K562 (cell line): ENCODE measurements around the gene NUAK1.

Experiments
- CHD4 ChIP-seq: fragments of 200-600 bp; sonication (generic); IDR thresholded peaks from 3 replicates; pipeline ENCODE4 v1.6.1; 2012; ENCODE audit warnings: low read depth, mild to moderate bottlenecking, mixed read lengths, low read length, inconsistent platforms; ENCODE audit not compliant: insufficient read depth, insufficient replicate concordance, poor library complexity, severe bottlenecking
- CTCF ChIP-seq, 3 experiments: IDR thresholded peaks in 2 of 3; conservative IDR thresholded peaks in 1 of 3; 2 replicates each; pipeline ENCODE4 v1.5.1; 2011 to 2012; ENCODE audit warnings: low read length in 3 of 3, mild to moderate bottlenecking in 3 of 3, control low read depth in 2 of 3, improper control_type of control experiment in 1 of 3, inconsistent platforms in 1 of 3, low read depth in 1 of 3, mixed read lengths in 1 of 3, moderate library complexity in 1 of 3; ENCODE audit not compliant: insufficient read depth in 2 of 3
- EZH2 ChIP-seq: IDR thresholded peaks from 2 replicates; pipeline ENCODE4 v1.6.1; 2012; ENCODE audit warnings: low read depth, mild to moderate bottlenecking, inconsistent platforms, low read length, borderline replicate concordance
- JUN ChIP-seq, 2 experiments: sonication (generic) in 1 of 2; formaldehyde crosslinking in 1 of 2; IDR thresholded peaks; 2 replicates each; pipeline versions ENCODE4 v1.6.1 to v1.8.0; 2012 to 2022; ENCODE audit warnings: borderline replicate concordance in 2 of 2, mild to moderate bottlenecking in 2 of 2, improper control_type of control experiment in 1 of 2, low read depth in 1 of 2, low read length in 1 of 2, missing genetic modification reagents in 1 of 2
- JUNB ChIP-seq: fragments of 450-650 bp; formaldehyde crosslinking; conservative IDR thresholded peaks from 2 replicates; pipeline ENCODE4 v1.4.0; 2020; ENCODE audit warnings: mild to moderate bottlenecking
- MXI1 ChIP-seq: IDR thresholded peaks from 2 replicates; pipeline ENCODE4 v1.6.1; 2011; ENCODE audit warnings: low read depth, mild to moderate bottlenecking, improper control_type of control experiment, low read length
- PRMT5 ChIP-seq: sonication (generic); formaldehyde crosslinking; IDR thresholded peaks from 2 replicates; pipeline ENCODE4 v1.5.0; 2020; ENCODE audit warnings: missing genetic modification reagents
- TGIF2 ChIP-seq: sonication (generic); formaldehyde crosslinking; IDR thresholded peaks from 2 replicates; pipeline ENCODE4 v1.8.1; 2022; ENCODE audit warnings: mild to moderate bottlenecking, missing genetic modification reagents, moderate library complexity
- ZNF695 ChIP-seq: fragments of 450-650 bp; formaldehyde crosslinking; IDR thresholded peaks from 2 replicates; pipeline ENCODE4 v1.4.0; 2020; ENCODE audit warnings: mild to moderate bottlenecking, moderate library complexity

GRCh38 chr12:106179086-106179485 lies 40.3 kb upstream of the NUAK1 start:
- no peak for TF ChIP-seq TGIF2 (CRISPR knock-in tag)
- no peak for TF ChIP-seq CTCF (IDR thresholded peaks at IDR 0.05 in 2 of 3, conservative IDR thresholded peaks at IDR 0.05 in 1 of 3; ENCODE audit: insufficient read depth in 2 of 3, low read depth in 1 of 3, low read length in 3 of 3)
- TF ChIP-seq CHD4 = no peak
- TF ChIP-seq EZH2 = no peak
- no peak for TF ChIP-seq ZNF695
- TF ChIP-seq MXI1 = no peak
- TF ChIP-seq PRMT5 (CRISPR knock-in tag) = no peak
- TF ChIP-seq JUNB (CRISPR knock-in tag) = no peak
- no peak for TF ChIP-seq JUN (IDR thresholded peaks at IDR 0.05; ENCODE audit: borderline replicate concordance, low read depth, low read length)
- no peak for TF ChIP-seq JUN (CRISPR knock-in tag; IDR thresholded peaks at IDR 0.05; ENCODE audit: borderline replicate concordance)
